DOHH2 (cell line): ENCODE data around the gene CBLC.

Experiments
- CTCF ChIP-seq: fragments of 200-600 bp; sonication (generic); IDR thresholded peaks from one replicate; pipeline ENCODE4 v1.5.1; 2014; ENCODE audit warnings: antibody characterized with exemption, mild to moderate bottlenecking, low read depth, low read length; ENCODE audit not compliant: poor library complexity, severe bottlenecking
- EZH2phosphoT487 ChIP-seq: fragments of 200-600 bp; sonication (generic); IDR thresholded peaks from 2 replicates; pipeline ENCODE4 v1.6.1; 2017; ENCODE audit warnings: borderline replicate concordance, mild to moderate bottlenecking, antibody characterized with exemption, low read length, moderate library complexity, mixed read lengths

- no peak for TF ChIP-seq CTCF
- TF ChIP-seq EZH2phosphoT487: no peak
These were observed 49.5 kb upstream of the CBLC start for GRCh38 chr19:44728178-44728577.
